IMR-90 (cell line): Measurements from ENCODE around the gene ARPC5. TPM values are rescaled to one million over a fixed set of nuclear protein-coding genes. Genes with fewer than 3 reads are reported as not detected.

ENCODE experiments used
- ATAC-seq: fragments of 200-7000 bp; cut with Tn5 transposase; 2 replicates; pipeline ENCODE4 v1.9.1; 2020; ENCODE audit warnings: low read depth, mild to moderate bottlenecking, moderate library complexity
- BruUV-seq: library from RNA; stranded (reverse); fragments of 400-500 nt; replicated peaks from 2 replicates; lab custom pipeline; 2021; lab: Mats Ljungman, UMichigan
- CTCF ChIA-PET: fragments of 300-600 bp; formaldehyde crosslinking; extraction: SDS; loops from one replicate; lab custom pipeline; 2021; ENCODE audit warnings: antibody characterized with exemption; lab: Yijun Ruan, JAX
- POLR2A ChIA-PET: fragments of 300-600 bp; sonication (Branson Sonifier 250); formaldehyde crosslinking; loops from one replicate; lab custom pipeline; 2022; ENCODE audit warnings: antibody characterized with exemption; ENCODE audit not compliant: unreplicated experiment; lab: Charles Lee
- DNase-seq: peaks from one replicate; pipeline ENCODE4 v3.0.0; 2013
- H2AFZ ChIP-seq: replicated peaks from 2 replicates; pipeline ENCODE3; 2013; ENCODE audit warnings: low read length, mild to moderate bottlenecking; ENCODE audit not compliant: poor library complexity
- H2AK5ac ChIP-seq: 2 replicates; pipeline ENCODE4 v1.6.1; 2013; ENCODE audit warnings: low read depth, low read length, inconsistent platforms
- H2AK9ac ChIP-seq: replicated peaks from 2 replicates; pipeline ENCODE3; 2013; ENCODE audit warnings: mild to moderate bottlenecking, low read depth, low read length, moderate library complexity; ENCODE audit not compliant: poor library complexity
- H2BK120ac ChIP-seq: 2 replicates; pipeline ENCODE4 v1.6.1; 2013; ENCODE audit warnings: low read depth, low read length, inconsistent platforms
- H2BK15ac ChIP-seq: 3 replicates; pipeline ENCODE4 v1.6.1; 2013; ENCODE audit warnings: low read depth, low read length, inconsistent platforms
- H2BK20ac ChIP-seq: 2 replicates; pipeline ENCODE4 v1.6.1; 2013; ENCODE audit warnings: low read depth, mild to moderate bottlenecking, inconsistent platforms, low read length, moderate library complexity
- H2BK5ac ChIP-seq: 2 replicates; pipeline ENCODE4 v1.6.1; 2013; ENCODE audit warnings: mild to moderate bottlenecking, low read depth, low read length, inconsistent platforms; ENCODE audit not compliant: poor library complexity, severe bottlenecking
- H3K14ac ChIP-seq: replicated peaks from 2 replicates; pipeline ENCODE4 v1.6.1; 2013; ENCODE audit warnings: low read depth, low read length, inconsistent platforms
- H3K18ac ChIP-seq: 2 replicates; pipeline ENCODE4 v1.6.1; 2013; ENCODE audit warnings: low read depth, low read length, control low read depth
- H3K23ac ChIP-seq: 2 replicates; pipeline ENCODE4 v1.6.1; 2013; ENCODE audit warnings: low read depth, low read length, inconsistent platforms
- H3K27ac ChIP-seq: 2 replicates; pipeline ENCODE4 v1.5.1; 2013; ENCODE audit warnings: mild to moderate bottlenecking, control low read depth, low read length; ENCODE audit not compliant: insufficient read depth
- H3K27me3 ChIP-seq: 2 replicates; pipeline ENCODE4 v1.6.1; 2013; ENCODE audit warnings: low read length; ENCODE audit not compliant: control insufficient read depth, insufficient read depth
- H3K36me3 ChIP-seq: 2 replicates; pipeline ENCODE4 v1.6.1; 2013; ENCODE audit warnings: low read length, mixed read lengths; ENCODE audit not compliant: control insufficient read depth, insufficient read depth
- H3K4ac ChIP-seq: 2 replicates; pipeline ENCODE4 v1.6.1; 2013; ENCODE audit warnings: low read depth, low read length, inconsistent platforms
- H3K4me1 ChIP-seq: 2 replicates; pipeline ENCODE4 v1.6.1; 2013; ENCODE audit warnings: low read length, mixed read lengths; ENCODE audit not compliant: control insufficient read depth, insufficient read depth
- H3K4me2 ChIP-seq: 2 replicates; pipeline ENCODE4 v1.6.1; 2013; ENCODE audit warnings: low read depth, mild to moderate bottlenecking, control low read depth, low read length, moderate library complexity
- H3K4me3 ChIP-seq: 2 replicates; pipeline ENCODE4 v1.5.1; 2013; ENCODE audit warnings: low read depth, mild to moderate bottlenecking, control low read depth, low read length, moderate library complexity; ENCODE audit not compliant: insufficient read depth
- H3K56ac ChIP-seq: 2 replicates; pipeline ENCODE4 v1.6.1; 2013; ENCODE audit warnings: low read length, inconsistent platforms; ENCODE audit not compliant: insufficient read depth; ENCODE audit errors: extremely low read depth
- H3K79me1 ChIP-seq, 2 experiments: 2 replicates each; pipeline ENCODE4 v1.6.1; 2013; ENCODE audit warnings: low read length in 2 of 2, inconsistent platforms in 1 of 2, low read depth in 1 of 2
- H3K9ac ChIP-seq: 2 replicates; pipeline ENCODE4 v1.6.1; 2013; ENCODE audit warnings: low read depth, low read length, control low read depth
- H3K9me1 ChIP-seq: 2 replicates; pipeline ENCODE4 v1.6.1; 2013; ENCODE audit warnings: low read length, inconsistent platforms; ENCODE audit not compliant: insufficient read depth
- H3K9me3 ChIP-seq: 2 replicates; pipeline ENCODE4 v1.6.1; 2013; ENCODE audit warnings: low read length; ENCODE audit not compliant: control insufficient read depth, insufficient read depth
- H4K20me1 ChIP-seq: 2 replicates; pipeline ENCODE4 v1.6.1; 2013; ENCODE audit warnings: low read length, inconsistent platforms; ENCODE audit not compliant: insufficient read depth
- H4K5ac ChIP-seq: 2 replicates; pipeline ENCODE4 v1.6.1; 2013; ENCODE audit warnings: mild to moderate bottlenecking, low read depth, low read length, control low read depth
- H4K8ac ChIP-seq, 2 experiments: 2 replicates each; pipeline ENCODE4 v1.6.1; 2013; ENCODE audit warnings: low read depth in 2 of 2, low read length in 2 of 2, control low read depth in 1 of 2, inconsistent platforms in 1 of 2
- H4K91ac ChIP-seq: 2 replicates; pipeline ENCODE4 v1.6.1; 2013; ENCODE audit warnings: low read depth, low read length, inconsistent platforms; ENCODE audit not compliant: insufficient read depth
- BHLHE40 ChIP-seq: fragments of 150-350 bp; IDR thresholded peaks from 2 replicates; pipeline ENCODE4 v1.6.1; 2016; ENCODE audit warnings: mild to moderate bottlenecking, low read depth, low read length
- CEBPB ChIP-seq: IDR thresholded peaks from 2 replicates; pipeline ENCODE4 v1.6.1; 2012; ENCODE audit warnings: low read depth, low read length, improper control_type of control experiment
- CTCF ChIP-seq: conservative IDR thresholded peaks from 2 replicates; pipeline ENCODE4 v1.5.1; 2012; ENCODE audit warnings: mild to moderate bottlenecking, low read depth, low read length, improper control_type of control experiment
- FOS ChIP-seq: fragments of 150-350 bp; IDR thresholded peaks from 2 replicates; pipeline ENCODE4 v1.6.1; 2016; ENCODE audit warnings: low read depth, low read length
- MAFK ChIP-seq: IDR thresholded peaks from 2 replicates; pipeline ENCODE4 v1.6.1; 2012; ENCODE audit warnings: low read depth, low read length, improper control_type of control experiment
- MAZ ChIP-seq: IDR thresholded peaks from 2 replicates; pipeline ENCODE4 v1.6.1; 2012; ENCODE audit warnings: low read depth, mild to moderate bottlenecking, low read length, improper control_type of control experiment, moderate library complexity, borderline replicate concordance
- MXI1 ChIP-seq: IDR thresholded peaks from 2 replicates; pipeline ENCODE4 v1.6.1; 2012; ENCODE audit warnings: low read depth, mild to moderate bottlenecking, low read length, moderate library complexity, borderline replicate concordance
- NFE2L2 ChIP-seq: fragments of 150-350 bp; IDR thresholded peaks from 2 replicates; pipeline ENCODE4 v1.6.1; 2016; ENCODE audit warnings: low read depth, mild to moderate bottlenecking, low read length
- RAD21 ChIP-seq: IDR thresholded peaks from 2 replicates; pipeline ENCODE4 v1.6.1; 2012; ENCODE audit warnings: low read length, improper control_type of control experiment
- RCOR1 ChIP-seq: IDR thresholded peaks from 2 replicates; pipeline ENCODE4 v1.6.1; 2012; ENCODE audit warnings: mild to moderate bottlenecking, low read length, improper control_type of control experiment; ENCODE audit not compliant: insufficient replicate concordance
- SMC3 ChIP-seq: fragments of 150-350 bp; IDR thresholded peaks from 2 replicates; pipeline ENCODE4 v1.6.1; 2016; ENCODE audit warnings: low read depth, mild to moderate bottlenecking, antibody characterized with exemption, low read length, moderate library complexity
- USF2 ChIP-seq: fragments of 150-350 bp; IDR thresholded peaks from 2 replicates; pipeline ENCODE4 v1.6.1; 2017; ENCODE audit warnings: mild to moderate bottlenecking, antibody characterized with exemption, low read length, low read depth
- WGBS, 2 experiments: methylation state at CpG; one replicate each; pipeline versions ENCODE4 v1.1.5 to v1.1.7; 2013; ENCODE audit warnings: missing lambda C conversion rate in 2 of 2; ENCODE audit not compliant: insufficient read length in 1 of 2; ENCODE audit errors: extremely low coverage in 2 of 2; 5-methylcytosine and 5-hydroxymethylcytosine counted together
- dilution Hi-C: fragments of 300-500 bp; cut with HindIII; formaldehyde crosslinking; loops from one replicate; pipeline ENCODE4 v1.14.3; 2018; ENCODE audit warnings: low sequenced_read_pairs; ENCODE audit not compliant: unreplicated experiment
- in situ Hi-C: fragments of 300-500 bp; cut with MboI; formaldehyde crosslinking; loops from 3 replicates; pipeline ENCODE4 v1.14.3; 2019; ENCODE audit warnings: low sequenced_read_pairs, inconsistent platforms, mixed read lengths
- intact Hi-C: fragments of 100-400 bp; cut with micrococcal nuclease; formaldehyde crosslinking; loops from 2 replicates; pipeline ENCODE4 v1.10.0; 2022
- polyA plus RNA-seq, 3 experiments: library from polyadenylated mRNA; depleted of rRNA; stranded (reverse); fragments of >200 nt; gene quantifications; 2 replicates each; pipeline ENCODE4 v1.2.3, GENCODE V29; 2012; ENCODE audit warnings: low replicate concordance in 1 of 3
- total RNA-seq: library from RNA; depleted of rRNA; stranded (reverse); fragments of >200 nt; gene quantifications from 2 replicates; pipeline ENCODE4 v1.2.3, GENCODE V29; 2012

Gene ARPC5
- total and polyA plus RNA-seq, 2 of the 4 experiments (the other 2 are of a cell fraction): 132 to 212 TPM

DNA sequence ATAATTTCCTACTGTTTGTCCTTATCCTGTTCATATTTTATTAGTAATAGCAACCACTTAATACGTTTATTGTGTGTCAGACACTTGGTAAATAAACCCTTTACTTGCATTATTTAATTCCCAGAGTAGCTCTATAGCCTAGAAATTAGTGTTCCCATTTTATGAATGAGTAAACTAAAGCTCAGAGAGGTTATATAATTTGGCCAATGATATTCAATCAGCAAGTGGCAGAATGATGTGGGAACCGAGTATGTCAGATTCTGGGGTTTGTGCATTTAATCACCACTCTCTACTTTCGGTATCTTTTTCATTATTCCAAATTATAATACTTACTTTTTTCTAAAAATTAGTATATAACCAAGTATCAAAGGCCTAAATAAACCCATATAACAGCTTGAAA is 6.6 kb upstream of the ARPC5 start:
- Histone ChIP-seq H3K9ac (no peak overlapping the region), H4K5ac (no peak overlapping the region), H2AK5ac (no peak overlapping the region), H3K9me1 (no peaks in the 10 kb centered on the region), H4K8ac (no peak overlapping the region), H3K27me3 (no peaks in the 10 kb centered on the region), H4K20me1 (no peaks in the 10 kb centered on the region), H3K36me3 (no peaks in the 10 kb centered on the region), H2AK9ac (no peak overlapping the region), H2AFZ (no peak overlapping the region), H3K23ac (no peak overlapping the region), H2BK15ac (no peak overlapping the region), H3K14ac (no peak overlapping the region), H2BK120ac (no peak overlapping the region), H2BK5ac (no peak overlapping the region), H3K79me1 (peaks cover 8 to 9% of the 10 kb centered on the region in 2 experiments; a peak in 3 of 4 replicates), H3K9me3 (no peaks in the 10 kb centered on the region), H3K4me3 (no peak overlapping the region), H3K4me2 (no peak overlapping the region), H3K27ac (no peak overlapping the region), H2BK20ac (no peak overlapping the region), H3K56ac (no peak overlapping the region), H4K91ac (no peak overlapping the region), H3K18ac (no peak overlapping the region), H3K4ac (no peak overlapping the region), H3K4me1 (no peaks in the 10 kb centered on the region)
- intact Hi-C loops (no loop called here), dilution Hi-C loops (no loop called here), in situ Hi-C loops (loop anchor here (10.0 kb wide), 1 partner anchor 403 kb away; no protein-coding TSS in a partner anchor)
- BruUV-seq: no TSS peak
- POLR2A ChIA-PET: no interaction called here
- ATAC-seq: no peak
- TF ChIP-seq RAD21: no peak
- TF ChIP-seq SMC3: no peak
- TF ChIP-seq MAZ: no peak
- TF ChIP-seq FOS: no peak
- TF ChIP-seq MXI1: no peak
- TF ChIP-seq CEBPB: no peak
- no peak for TF ChIP-seq CTCF
- TF ChIP-seq NFE2L2: no peak
- TF ChIP-seq MAFK: no peak
- TF ChIP-seq USF2: no peak
- no peak for TF ChIP-seq RCOR1
- TF ChIP-seq BHLHE40: no peak
- WGBS, 2 experiments: no CpG with 5 or more reads among the region's 3 CpGs
- DNase-seq: no peak
- CTCF ChIA-PET: no interaction called here
